CD1c-positive myeloid dendritic cell (primary cell): ENCODE results near the gene INSM2.

ENCODE experiments used
- DNase-seq: peaks from one replicate; pipeline ENCODE4 v3.0.0-alpha.2; 2016; ENCODE audit errors: extremely low spot score

Gene INSM2

GRCh38 chr14:35543006-35543405 is 9.0 kb downstream of the INSM2 start:
- no peak for DNase-seq

- DNase-seq, result no peak
These were observed 15.6 kb downstream of the INSM2 start for GRCh38 chr14:35549551-35549950.

- DNase-seq, result no peak
These were observed 17.1 kb downstream of the INSM2 start for GRCh38 chr14:35551081-35551480.

- no peak for DNase-seq
These were observed 19.8 kb downstream of the INSM2 start for GRCh38 chr14:35553808-35554207.

GRCh38 chr14:35556548-35556947 is 22.6 kb downstream of the INSM2 start:
- DNase-seq, result no peak

- no peak for DNase-seq
These were observed 23.3 kb downstream of the INSM2 start for GRCh38 chr14:35557221-35557747.

- no peak for DNase-seq
These were observed 24.7 kb downstream of the INSM2 start for GRCh38 chr14:35558680-35559079.

GRCh38 chr14:35565871-35566464 is 32.0 kb downstream of the INSM2 start:
- no peak for DNase-seq

- no peak for DNase-seq
These were observed 37.6 kb downstream of the INSM2 start for GRCh38 chr14:35571598-35571997.

- no peak for DNase-seq
These were observed 39.9 kb downstream of the INSM2 start for GRCh38 chr14:35573911-35574310.

GRCh38 chr14:35576260-35576659 is 42.3 kb downstream of the INSM2 start:
- DNase-seq, result no peak

GRCh38 chr14:35576856-35577255 is 42.9 kb downstream of the INSM2 start:
- no peak for DNase-seq

GRCh38 chr14:35578135-35578534 is 44.2 kb downstream of the INSM2 start:
- no peak for DNase-seq

- DNase-seq, result no peak
These were observed 44.7 kb downstream of the INSM2 start for GRCh38 chr14:35578639-35579038.
